Measurements from ENCODE around the gene USP24. TPM values are rescaled to one million over a fixed set of nuclear protein-coding genes. Genes with fewer than 3 reads are reported as not detected.
A peak's percentile ranks its signal among the peaks of the same experiment; 100 is the strongest.

USP24 gene
- total RNA-seq, 1 donor from 2014 or later = 50.5 TPM

GRCh38 chr1:55040933-55041494 is 174.2 kb downstream of the USP24 start:
- peaks cover 8% of the 10 kb centered on the region for H3K4me1 ChIP-seq
- TF ChIP-seq EZH2 (IDR thresholded peaks at IDR 0.05) (no peak), EZH2phosphoT487 (IDR thresholded peaks at IDR 0.05) (no peak)
- TF ChIP-seq, protein P1, sequence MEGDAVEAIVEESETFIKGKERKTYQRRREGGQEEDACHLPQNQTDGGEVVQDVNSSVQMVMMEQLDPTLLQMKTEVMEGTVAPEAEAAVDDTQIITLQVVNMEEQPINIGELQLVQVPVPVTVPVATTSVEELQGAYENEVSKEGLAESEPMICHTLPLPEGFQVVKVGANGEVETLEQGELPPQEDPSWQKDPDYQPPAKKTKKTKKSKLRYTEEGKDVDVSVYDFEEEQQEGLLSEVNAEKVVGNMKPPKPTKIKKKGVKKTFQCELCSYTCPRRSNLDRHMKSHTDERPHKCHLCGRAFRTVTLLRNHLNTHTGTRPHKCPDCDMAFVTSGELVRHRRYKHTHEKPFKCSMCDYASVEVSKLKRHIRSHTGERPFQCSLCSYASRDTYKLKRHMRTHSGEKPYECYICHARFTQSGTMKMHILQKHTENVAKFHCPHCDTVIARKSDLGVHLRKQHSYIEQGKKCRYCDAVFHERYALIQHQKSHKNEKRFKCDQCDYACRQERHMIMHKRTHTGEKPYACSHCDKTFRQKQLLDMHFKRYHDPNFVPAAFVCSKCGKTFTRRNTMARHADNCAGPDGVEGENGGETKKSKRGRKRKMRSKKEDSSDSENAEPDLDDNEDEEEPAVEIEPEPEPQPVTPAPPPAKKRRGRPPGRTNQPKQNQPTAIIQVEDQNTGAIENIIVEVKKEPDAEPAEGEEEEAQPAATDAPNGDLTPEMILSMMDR (IDR thresholded peaks at IDR 0.05) = no peak
- no peak for DNase-seq (ENCODE audit: low spot score)
- H3F3A ChIP-seq (ENCODE audit: low read depth) = no peaks in the 10 kb centered on the region
- no peaks in the 10 kb centered on the region for H3K9me3 Mint-ChIP-seq
- no peak overlapping the region for H3K27ac Mint-ChIP-seq
- no peaks in the 10 kb centered on the region for H3K9me3 ChIP-seq (ENCODE audit: low read depth)
- H3K36me3 ChIP-seq = no peaks in the 10 kb centered on the region
- peak overlapping the region; percentile 70 for H3K4me3 ChIP-seq
- H3K36me3 Mint-ChIP-seq = peaks cover 2% of the 10 kb centered on the region
- H4K20me1 ChIP-seq (ENCODE audit: low read depth) = peaks cover 14% of the 10 kb centered on the region
- H3K4me3 Mint-ChIP-seq = peak overlapping the region; percentile 86
- H3K27me3 Mint-ChIP-seq (ENCODE audit: insufficient read depth, low read depth) = peaks cover 59% of the 10 kb centered on the region
- H3K9ac ChIP-seq = no peak overlapping the region
- H3K27ac ChIP-seq = no peak overlapping the region
- H3K4me1 Mint-ChIP-seq = peaks cover 32% of the 10 kb centered on the region
- peaks cover 52% of the 10 kb centered on the region for H3K27me3 ChIP-seq
- H3K4me2 ChIP-seq = peak overlapping the region; percentile 98
- peaks cover 14% of the 10 kb centered on the region for H3K79me2 ChIP-seq (ENCODE audit: low read depth)
- peak overlapping the region; percentile 97 for H2AFZ ChIP-seq (replicated peaks)

- H4K20me1 ChIP-seq (ENCODE audit: low read depth) = peaks cover 14% of the 10 kb centered on the region
- H3K36me3 Mint-ChIP-seq = peaks cover 2% of the 10 kb centered on the region
- no peak overlapping the region for H3K27ac Mint-ChIP-seq
- H3K4me1 ChIP-seq = peaks cover 8% of the 10 kb centered on the region
- peaks cover 32% of the 10 kb centered on the region for H3K4me1 Mint-ChIP-seq
- peak overlapping the region; percentile 70 for H3K4me3 ChIP-seq
- peaks cover 58% of the 10 kb centered on the region for H3K27me3 Mint-ChIP-seq (ENCODE audit: insufficient read depth, low read depth)
- no peak overlapping the region for H3K27ac ChIP-seq
- H3K27me3 ChIP-seq = peaks cover 52% of the 10 kb centered on the region
- no peaks in the 10 kb centered on the region for H3K9me3 ChIP-seq (ENCODE audit: low read depth)
- H3K9me3 Mint-ChIP-seq = no peaks in the 10 kb centered on the region
- H2AFZ ChIP-seq (replicated peaks) = peak overlapping the region; percentile 97
- H3F3A ChIP-seq (ENCODE audit: low read depth) = no peaks in the 10 kb centered on the region
- DNase-seq (ENCODE audit: low spot score) = peak; percentile 51
- H3K79me2 ChIP-seq (ENCODE audit: low read depth) = peaks cover 14% of the 10 kb centered on the region
- H3K9ac ChIP-seq = no peak overlapping the region
- peak; percentile 70 for TF ChIP-seq EZH2phosphoT487 (IDR thresholded peaks at IDR 0.05)
- TF ChIP-seq, protein P1 (IDR thresholded peaks at IDR 0.05) = no peak
- peak; percentile 77 for TF ChIP-seq EZH2 (IDR thresholded peaks at IDR 0.05)
- H3K36me3 ChIP-seq = no peaks in the 10 kb centered on the region
- peak overlapping the region; percentile 98 for H3K4me2 ChIP-seq
- H3K4me3 Mint-ChIP-seq = peak overlapping the region; percentile 86
Observed at GRCh38 chr1:55040083-55040932, 174.9 kb downstream of the USP24 start.

DNA sequence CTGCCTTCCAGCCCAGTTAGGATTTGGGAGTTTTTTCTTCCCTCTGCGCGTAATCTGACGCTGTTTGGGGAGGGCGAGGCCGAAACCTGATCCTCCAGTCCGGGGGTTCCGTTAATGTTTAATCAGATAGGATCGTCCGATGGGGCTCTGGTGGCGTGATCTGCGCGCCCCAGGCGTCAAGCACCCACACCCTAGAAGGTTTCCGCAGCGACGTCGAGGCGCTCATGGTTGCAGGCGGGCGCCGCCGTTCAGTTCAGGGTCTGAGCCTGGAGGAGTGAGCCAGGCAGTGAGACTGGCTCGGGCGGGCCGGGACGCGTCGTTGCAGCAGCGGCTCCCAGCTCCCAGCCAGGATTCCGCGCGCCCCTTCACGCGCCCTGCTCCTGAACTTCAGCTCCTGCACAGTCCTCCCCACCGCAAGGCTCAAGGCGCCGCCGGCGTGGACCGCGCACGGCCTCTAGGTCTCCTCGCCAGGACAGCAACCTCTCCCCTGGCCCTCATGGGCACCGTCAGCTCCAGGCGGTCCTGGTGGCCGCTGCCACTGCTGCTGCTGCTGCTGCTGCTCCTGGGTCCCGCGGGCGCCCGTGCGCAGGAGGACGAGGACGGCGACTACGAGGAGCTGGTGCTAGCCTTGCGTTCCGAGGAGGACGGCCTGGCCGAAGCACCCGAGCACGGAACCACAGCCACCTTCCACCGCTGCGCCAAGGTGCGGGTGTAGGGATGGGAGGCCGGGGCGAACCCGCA is 175.7 kb downstream of the USP24 start, which contains the start of gene PCSK9:
Gene PCSK9 (plus strand): TSS at position 207 of the 741 bp plus-strand sequence. CDS start 290 bp downstream, at position 497.
- Mint-ChIP-seq H3K4me1 (peaks cover 27% of the 10 kb centered on the region), H3K4me3 (peak within 1 kb of the TSS; percentile 86), H3K27ac (no peak within 1 kb of the TSS), H3K36me3 (peaks cover 2% of the 10 kb centered on the region), H3K27me3 (ENCODE audit: insufficient read depth, low read depth) (peaks cover 56% of the 10 kb centered on the region), H3K9me3 (no peaks in the 10 kb centered on the region)
- Histone ChIP-seq H4K20me1 (ENCODE audit: low read depth) (peaks cover 14% of the 10 kb centered on the region), H3K4me1 (peaks cover 8% of the 10 kb centered on the region), H3K9ac (no peak within 1 kb of the TSS), H3K4me2 (peak within 1 kb of the TSS; percentile 98), H3K79me2 (ENCODE audit: low read depth) (peaks cover 14% of the 10 kb centered on the region), H3K36me3 (no peaks in the 10 kb centered on the region), H3K9me3 (ENCODE audit: low read depth) (no peaks in the 10 kb centered on the region), H3K4me3 (peak within 1 kb of the TSS; percentile 70), H3K27me3 (peaks cover 52% of the 10 kb centered on the region), H3K27ac (no peak within 1 kb of the TSS), H3F3A (ENCODE audit: low read depth) (no peaks in the 10 kb centered on the region), H2AFZ (replicated peaks) (peak within 1 kb of the TSS; percentile 97)
- TF ChIP-seq EZH2phosphoT487 (IDR thresholded peaks at IDR 0.05) (peak; percentile 81), EZH2 (IDR thresholded peaks at IDR 0.05) (peak; percentile 90)
- TF ChIP-seq, protein P1 (IDR thresholded peaks at IDR 0.05) = no peak
- peak; percentile 73 for DNase-seq (ENCODE audit: low spot score)
